NT2/D1 (cell line): ENCODE results near the gene EPB41L4A.

ENCODE experiments used
- SUZ12 ChIP-seq: IDR thresholded peaks from 2 replicates; pipeline ENCODE4 v1.6.1; 2011; ENCODE audit not compliant: insufficient read length, insufficient read depth; ENCODE audit errors: extremely low read depth
- YY1 ChIP-seq: IDR thresholded peaks from 2 replicates; pipeline ENCODE4 v1.6.1; 2011; ENCODE audit not compliant: insufficient read length, insufficient read depth
- ZNF274 ChIP-seq: IDR thresholded peaks from 2 replicates; pipeline ENCODE4 v1.6.1; 2011; ENCODE audit warnings: mild to moderate bottlenecking, low read depth, low read length

DNA sequence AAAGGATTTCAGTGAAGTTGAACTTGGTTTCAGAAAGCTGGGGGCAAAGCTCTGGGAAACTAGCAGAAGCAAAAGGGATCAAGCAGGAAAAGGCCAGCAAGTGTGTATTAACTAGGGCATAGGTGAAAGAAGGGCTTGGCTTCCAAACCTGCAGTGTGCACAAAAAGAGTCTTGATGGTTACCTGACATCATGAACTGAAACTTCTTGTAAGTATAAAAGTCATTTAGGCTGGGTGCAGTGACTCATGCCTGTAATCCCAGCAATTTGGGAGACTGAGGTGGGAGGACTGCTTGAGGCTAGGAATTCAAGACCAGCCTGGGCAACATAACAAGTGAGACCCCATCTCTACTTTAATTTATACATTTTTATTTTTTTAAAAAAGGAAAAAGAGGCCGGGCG is 216.4 kb downstream of the EPB41L4A start:
- TF ChIP-seq SUZ12 (no peak), YY1 (no peak), ZNF274 (no peak)
